ENCODE results near the gene KAT6B. TPM values are rescaled to one million over a fixed set of nuclear protein-coding genes. Genes with fewer than 3 reads are reported as not detected.

Gene KAT6B
- total and polyA plus RNA-seq, 2 of the 8 experiments (the other 6 are each of a cell fraction or from before 2014, with no cell fraction given), result 7.3 to 30.8 TPM

DNA sequence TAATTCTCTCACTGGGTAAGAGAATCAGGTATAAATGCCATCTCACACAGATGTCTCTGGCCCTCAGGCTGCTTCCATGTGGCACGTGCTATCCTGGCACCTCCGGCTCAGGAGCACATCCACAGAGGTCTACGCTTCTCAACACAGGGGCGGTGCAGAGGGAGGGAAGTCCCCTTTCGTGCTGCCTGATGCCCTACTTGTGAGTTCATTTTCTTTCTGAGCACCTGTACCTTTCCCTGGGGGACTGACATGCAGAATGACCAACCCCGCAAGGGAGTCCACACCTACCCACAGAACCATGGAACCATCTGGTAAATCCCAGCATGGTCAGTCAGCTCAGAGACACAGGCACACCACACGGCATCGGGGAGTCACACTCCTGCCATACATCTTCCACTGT lies 186.1 kb downstream of the KAT6B start:
- Histone ChIP-seq H3K27me3 (replicated peaks in 1 of 4; ENCODE audit: control insufficient read depth in 3 of 4, extremely low read depth in 1 of 4, insufficient read depth in 3 of 4, low read length in 3 of 4) (no peaks in the 10 kb centered on the region), H3K14ac (ENCODE audit: insufficient read length) (no peak overlapping the region), H3K18ac (ENCODE audit: extremely low read depth, low read length) (no peak overlapping the region), H3K79me2 (ENCODE audit: control insufficient read depth in 1 of 2, insufficient read depth in 2 of 2, low read length in 2 of 2) (no peaks in the 10 kb centered on the region), H3K9me3 (ENCODE audit: insufficient read depth in 2 of 2, low read depth in 1 of 2, low read length in 1 of 2) (no peaks in the 10 kb centered on the region), H3K4me2 (ENCODE audit: insufficient read depth in 1 of 2, low read depth in 2 of 2, low read length in 2 of 2) (no peak overlapping the region), H4K20me1 (replicated peaks in 1 of 2; ENCODE audit: control insufficient read depth in 1 of 2, insufficient read depth in 2 of 2, low read length in 2 of 2) (no peaks in the 10 kb centered on the region), H4K5ac (ENCODE audit: insufficient read length, low read depth, low read length) (no peak overlapping the region), H4K8ac (ENCODE audit: extremely low read depth, insufficient read depth, low read length) (peak overlapping the region; percentile 31; the same call in 1 of the 2 replicates), H3K23me2 (ENCODE audit: low read depth, low read length) (no peaks in the 10 kb centered on the region), H2AK5ac (ENCODE audit: low read depth, low read length) (no peak overlapping the region), H2BK12ac (ENCODE audit: low read depth, low read length) (no peak overlapping the region), H3K4ac (replicated peaks; ENCODE audit: insufficient read length, low read depth, low read length) (no peak overlapping the region), H2BK20ac (ENCODE audit: low read length) (no peak overlapping the region), H3K4me1 (replicated peaks in 1 of 4; ENCODE audit: control insufficient read depth in 3 of 4, insufficient read depth in 4 of 4, low read length in 3 of 4) (no peaks in the 10 kb centered on the region; a peak in 1 of 7 replicates), H4K91ac (replicated peaks; ENCODE audit: insufficient read length, low read length) (no peak overlapping the region), H2BK5ac (ENCODE audit: low read depth, low read length) (no peak overlapping the region), H2AFZ (ENCODE audit: low read length) (no peak overlapping the region), H2BK15ac (ENCODE audit: low read length) (no peak overlapping the region), H3K23ac (ENCODE audit: insufficient read length) (no peak overlapping the region), H3K9ac (replicated peaks in 1 of 4; ENCODE audit: extremely low read depth in 1 of 4, low read depth in 3 of 4, low read length in 3 of 4) (no peak overlapping the region), H3K4me3 (ENCODE audit: extremely low read depth in 1 of 4, insufficient read depth in 2 of 4, low read depth in 3 of 4, low read length in 4 of 4) (no peak overlapping the region), H2BK120ac (replicated peaks; ENCODE audit: low read depth, low read length) (no peak overlapping the region), H3K79me1 (ENCODE audit: low read depth, low read length) (no peaks in the 10 kb centered on the region; the same call in 1 of the 2 replicates), H3K56ac (replicated peaks; ENCODE audit: insufficient read length, low read depth, low read length) (no peak overlapping the region), H3K36me3 (ENCODE audit: control insufficient read depth in 2 of 4, insufficient read depth in 4 of 4, low read length in 3 of 4) (no peaks in the 10 kb centered on the region), H3K27ac (ENCODE audit: low read depth, low read length) (no peak overlapping the region)
- 88% methylated on average over 8 of the region's 8 CpGs; no CpG with 5 or more reads in 1 of the 2 experiments for WGBS, 2 experiments (ENCODE audit: extremely low coverage in 1 of 2, insufficient coverage in 1 of 2, insufficient read length in 1 of 2, insufficient replicate concordance in 2 of 2, low coverage in 1 of 2, low lambda C conversion rate in 2 of 2, missing lambda C conversion rate in 1 of 2)
- POLR2A ChIA-PET (ENCODE audit: partially characterized antibody), result no interaction called here
- no peak for FAIRE-seq
- no peak for DNase-seq (ENCODE audit: low read depth in 1 of 2, low spot score in 2 of 2)
- CTCF ChIA-PET (ENCODE audit: partially characterized antibody), result interaction anchor here (1.3 kb wide), 1 partner anchor 11 kb away, joined by 3 read pairs; no protein-coding TSS in a partner anchor
- TF ChIP-seq RXRA (IDR thresholded peaks at IDR 0.05; ENCODE audit: insufficient read depth, low read depth, low read length) (no peak), BRCA1 (IDR thresholded peaks at IDR 0.05; ENCODE audit: low read depth, low read length) (no peak), EZH2 (IDR thresholded peaks at IDR 0.05; ENCODE audit: low read depth, low read length, severe bottlenecking) (no peak), POLR2A (IDR thresholded peaks at IDR 0.05; ENCODE audit: control extremely low read depth in 1 of 2, low read depth in 2 of 2, low read length in 2 of 2) (no peak), CTBP2 (IDR thresholded peaks at IDR 0.05; ENCODE audit: borderline replicate concordance, insufficient read depth, insufficient read length, low read length) (no peak), KDM4A (IDR thresholded peaks at IDR 0.05; ENCODE audit: low read depth, low read length, severe bottlenecking) (no peak), SP4 (IDR thresholded peaks at IDR 0.05; ENCODE audit: low read length) (no peak), SP2 (IDR thresholded peaks at IDR 0.05; ENCODE audit: low read length) (no peak), GABPA (IDR thresholded peaks at IDR 0.05; ENCODE audit: borderline replicate concordance, insufficient read depth, low read length) (no peak), MAFK (IDR thresholded peaks at IDR 0.05; ENCODE audit: low read depth, low read length) (no peak)
- TF ChIP-seq, protein P1, sequence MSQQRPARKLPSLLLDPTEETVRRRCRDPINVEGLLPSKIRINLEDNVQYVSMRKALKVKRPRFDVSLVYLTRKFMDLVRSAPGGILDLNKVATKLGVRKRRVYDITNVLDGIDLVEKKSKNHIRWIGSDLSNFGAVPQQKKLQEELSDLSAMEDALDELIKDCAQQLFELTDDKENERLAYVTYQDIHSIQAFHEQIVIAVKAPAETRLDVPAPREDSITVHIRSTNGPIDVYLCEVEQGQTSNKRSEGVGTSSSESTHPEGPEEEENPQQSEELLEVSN (IDR thresholded peaks at IDR 0.05), result no peak

Data from H1 (cell line).